Measurements from ENCODE around the gene DDX24. TPM values are rescaled to one million over a fixed set of nuclear protein-coding genes. Genes with fewer than 3 reads are reported as not detected.

DDX24 gene
- total and polyA plus RNA-seq, 12 donors, result 221 to 616 (median 337) TPM

GRCh38 chr14:94052199-94052598 lies 28.8 kb downstream of the DDX24 start:
- H3K27ac ChIP-seq, result peak overlapping the region in 2 of 5 donors; percentile 13 to 41
- H3K9me3 ChIP-seq (replicated peaks in 1 of 3), result no peaks in the 10 kb centered on the region
- no peak overlapping the region for H3K4me3 ChIP-seq
- H3K4me1 ChIP-seq (replicated peaks in 1 of 2), result peaks cover 15 to 18% of the 10 kb centered on the region in 2 donors
- peak in 1 of 7 donors; percentile 33 for DNase-seq
- peaks cover 0 to 97% of the 10 kb centered on the region in 2 donors for H3K36me3 ChIP-seq (replicated peaks in 1 of 2)
- H3K27me3 ChIP-seq, result no peaks in the 10 kb centered on the region
- no peak for TF ChIP-seq CTCF (IDR thresholded peaks at IDR 0.05)
- TF ChIP-seq POLR2A (IDR thresholded peaks at IDR 0.05), result no peak
- intact Hi-C loops (cut with DNase I), result no loop called here
- 88 to 95% (median 92%) methylated on average over 1 of the region's 1 CpG; no CpG with 5 or more reads in 1 of the 4 donors for WGBS, 4 donors

GRCh38 chr14:94051779-94052178 lies 29.2 kb downstream of the DDX24 start:
- Histone ChIP-seq H3K27me3 (no peaks in the 10 kb centered on the region), H3K9me3 (replicated peaks in 1 of 3) (no peaks in the 10 kb centered on the region), H3K27ac (peak overlapping the region in 3 of 5 donors; percentile 7 to 41 (median 13)), H3K36me3 (replicated peaks in 1 of 2) (peaks cover 0 to 97% of the 10 kb centered on the region in 2 donors), H3K4me1 (replicated peaks in 1 of 2) (peaks cover 11 to 14% of the 10 kb centered on the region in 2 donors), H3K4me3 (no peak overlapping the region)
- 82 to 96% (median 87%) methylated on average over 2 to 3 of the region's 3 CpGs for WGBS, 4 donors
- peak in 3 of 7 donors; percentile 11 to 43 (median 21) for DNase-seq
- TF ChIP-seq POLR2A (IDR thresholded peaks at IDR 0.05) (no peak), CTCF (IDR thresholded peaks at IDR 0.05) (no peak)
- intact Hi-C loops (cut with DNase I), result no loop called here

GRCh38 chr14:94051115-94051514 lies 29.9 kb downstream of the DDX24 start:
- Histone ChIP-seq H3K27ac (peak overlapping the region in 3 of 5 donors; percentile 7 to 13 (median 9)), H3K4me3 (no peak overlapping the region), H3K27me3 (no peaks in the 10 kb centered on the region), H3K4me1 (replicated peaks in 1 of 2) (peaks cover 7% of the 10 kb centered on the region in 2 donors), H3K36me3 (replicated peaks in 1 of 2) (peaks cover 0 to 98% of the 10 kb centered on the region in 2 donors), H3K9me3 (replicated peaks in 1 of 3) (no peaks in the 10 kb centered on the region)
- TF ChIP-seq CTCF (IDR thresholded peaks at IDR 0.05) (peak in 5 of 6 experiments; percentile 35 to 49 (median 42)), POLR2A (IDR thresholded peaks at IDR 0.05) (no peak)
- intact Hi-C loops (cut with DNase I), result no loop called here
- WGBS, 4 donors, result 44 to 57% (median 49%) methylated on average over 9 of the region's 9 CpGs
- peak in 6 of 7 donors; percentile 46 to 73 (median 63) for DNase-seq

GRCh38 chr14:94050231-94050880 lies 30.6 kb downstream of the DDX24 start:
- DNase-seq, result peak; percentile 43 to 81 (median 66)
- Histone ChIP-seq H3K4me1 (replicated peaks in 1 of 2) (peaks cover 6 to 7% of the 10 kb centered on the region in 2 donors), H3K27me3 (no peaks in the 10 kb centered on the region), H3K4me3 (no peak overlapping the region), H3K9me3 (replicated peaks in 1 of 3) (no peaks in the 10 kb centered on the region), H3K27ac (no peak overlapping the region), H3K36me3 (replicated peaks in 1 of 2) (peaks cover 0 to 97% of the 10 kb centered on the region in 2 donors)
- 73 to 77% (median 76%) methylated on average over 6 of the region's 6 CpGs for WGBS, 4 donors
- TF ChIP-seq CTCF (IDR thresholded peaks at IDR 0.05) (no peak), POLR2A (IDR thresholded peaks at IDR 0.05) (no peak)
- intact Hi-C loops (cut with DNase I), result no loop called here

Measured in adrenal gland (tissue), 12 donors.